ENCODE results near the gene CTU2.
"Not testable (repeated sequence)": the region's sequence is repeated elsewhere in the genome, so short reads cannot be mapped to it uniquely, and the experiment has no call there.

CTU2 gene

DNA sequence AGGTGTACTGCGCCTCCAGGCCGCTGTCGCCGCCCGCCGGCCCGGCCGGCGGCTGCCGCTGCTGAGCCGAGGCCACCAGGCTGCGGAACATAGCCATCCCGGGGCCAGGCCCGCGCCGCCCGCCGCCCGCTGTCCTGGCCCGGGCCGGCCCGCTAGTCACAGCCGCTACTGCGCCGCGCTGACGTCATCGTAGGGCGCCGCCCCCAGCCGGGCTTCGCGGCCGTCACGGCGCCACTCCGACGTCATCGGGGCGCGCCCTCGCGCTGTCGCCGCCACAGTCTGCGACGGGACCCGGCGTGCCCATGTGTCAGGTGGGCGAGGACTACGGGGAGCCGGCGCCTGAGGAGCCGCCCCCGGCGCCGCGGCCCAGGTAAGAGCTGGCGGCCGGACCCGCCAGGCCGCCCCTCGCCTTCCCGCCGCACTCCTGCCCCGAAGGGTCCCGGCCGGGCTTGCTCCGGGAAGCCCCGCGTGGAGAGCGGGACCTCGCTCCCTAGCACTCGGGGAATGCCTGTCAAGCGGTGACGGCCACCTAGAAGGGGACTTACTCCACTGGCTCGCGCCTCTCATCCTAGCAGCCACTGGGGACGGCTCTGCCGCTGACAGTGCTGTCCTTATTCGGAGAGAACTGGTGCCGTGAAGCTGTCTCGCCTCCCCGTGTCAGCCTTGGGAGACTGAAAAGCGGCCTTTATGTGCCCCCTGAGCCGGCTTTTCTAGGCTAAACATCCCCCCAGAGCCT, at the start of gene CTU2, which contains the start of gene RNF166:
Gene CTU2 (plus strand): TSS at position 275 of the 736 bp plus-strand sequence. CDS start 28 bp downstream, at position 303.
Gene RNF166 (minus strand): TSS at position 180 of the 736 bp plus-strand sequence. CDS start 83 bp downstream, at position 97.
- DNase-seq (ENCODE audit: low read depth) = peak; percentile 90

DNA sequence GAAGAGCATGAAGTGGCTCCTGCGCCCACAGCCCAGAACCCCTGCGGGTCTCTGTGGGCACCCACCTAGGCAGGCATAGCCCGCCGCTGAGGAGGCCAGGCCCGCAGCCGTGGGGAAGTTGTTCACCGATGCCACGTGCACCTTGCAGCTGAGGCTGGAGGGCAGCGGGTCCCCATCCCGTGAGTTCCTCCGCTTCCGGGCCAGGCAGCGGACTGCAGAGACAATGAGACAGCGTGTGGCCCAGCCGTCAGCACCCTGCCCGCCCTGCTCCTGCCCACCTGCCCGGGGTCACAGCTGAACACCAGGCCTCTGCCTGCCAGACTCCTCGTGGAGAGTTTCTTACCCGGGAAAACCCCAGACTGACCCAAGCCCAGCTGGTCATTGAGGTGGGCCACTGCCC, 48.9 kb upstream of the CTU2 start:
- no peak for DNase-seq (ENCODE audit: low read depth)

DNA sequence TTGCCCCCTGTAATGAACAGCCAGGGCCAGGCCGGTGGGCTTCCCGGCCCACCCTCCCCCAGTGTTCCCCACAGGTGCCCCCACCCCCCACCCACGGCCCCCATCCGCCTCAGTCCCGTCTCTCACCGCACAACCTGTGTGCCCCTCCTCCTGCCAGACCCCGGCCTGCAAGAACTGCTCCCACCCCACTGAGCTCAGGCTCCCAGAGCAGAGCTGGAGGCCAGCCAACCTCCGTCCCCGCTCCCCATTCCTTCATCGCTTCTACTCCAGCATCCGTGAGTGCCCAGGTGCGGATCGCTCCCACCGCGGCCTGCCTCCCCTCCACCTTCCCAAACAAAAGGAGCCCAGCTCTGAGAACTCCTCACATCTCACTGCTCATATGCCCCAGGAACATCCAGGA, 47.6 kb upstream of the CTU2 start:
- no peak for DNase-seq (ENCODE audit: low read depth)

DNA sequence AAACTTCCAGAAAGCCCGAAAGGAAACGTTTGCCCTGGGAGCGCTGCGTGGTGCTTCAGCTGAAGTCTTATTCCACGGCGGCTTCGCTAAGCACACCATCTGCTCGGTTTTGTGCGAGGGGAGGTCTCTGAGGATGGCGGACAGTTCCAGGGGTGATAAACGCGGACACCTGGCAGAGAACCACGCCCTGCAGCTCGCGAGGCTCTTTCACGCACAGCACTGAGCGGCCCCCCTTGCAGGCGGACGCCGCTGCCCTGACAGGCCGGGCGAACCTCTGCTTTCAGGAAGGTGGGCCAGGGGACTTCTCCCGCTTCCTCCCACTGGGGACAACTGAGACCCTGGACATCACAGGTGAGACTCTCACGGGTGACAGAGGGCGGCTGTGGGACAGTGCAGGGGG, 47.1 kb upstream of the CTU2 start:
- DNase-seq (ENCODE audit: low read depth) = no peak

DNA sequence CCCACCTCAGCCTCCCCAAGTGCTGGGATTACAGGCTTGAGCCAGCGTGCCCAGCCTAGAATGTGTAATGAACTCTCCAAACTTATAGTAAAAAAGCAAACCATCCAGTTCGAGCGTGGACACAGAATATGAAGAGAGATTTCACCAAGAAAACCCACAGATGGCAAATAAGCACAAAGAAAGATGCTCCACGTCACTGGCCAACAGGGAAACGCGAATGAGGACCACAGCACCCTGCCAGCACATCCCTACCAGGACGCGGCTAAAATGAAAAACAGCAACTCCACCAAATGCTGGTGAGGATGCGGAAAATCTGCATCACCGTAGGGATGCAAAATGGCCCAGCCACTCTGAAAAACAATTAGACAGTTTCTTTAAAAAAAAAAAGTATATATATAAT, 44.8 kb upstream of the CTU2 start:
- no peak for DNase-seq (ENCODE audit: low read depth)

DNA sequence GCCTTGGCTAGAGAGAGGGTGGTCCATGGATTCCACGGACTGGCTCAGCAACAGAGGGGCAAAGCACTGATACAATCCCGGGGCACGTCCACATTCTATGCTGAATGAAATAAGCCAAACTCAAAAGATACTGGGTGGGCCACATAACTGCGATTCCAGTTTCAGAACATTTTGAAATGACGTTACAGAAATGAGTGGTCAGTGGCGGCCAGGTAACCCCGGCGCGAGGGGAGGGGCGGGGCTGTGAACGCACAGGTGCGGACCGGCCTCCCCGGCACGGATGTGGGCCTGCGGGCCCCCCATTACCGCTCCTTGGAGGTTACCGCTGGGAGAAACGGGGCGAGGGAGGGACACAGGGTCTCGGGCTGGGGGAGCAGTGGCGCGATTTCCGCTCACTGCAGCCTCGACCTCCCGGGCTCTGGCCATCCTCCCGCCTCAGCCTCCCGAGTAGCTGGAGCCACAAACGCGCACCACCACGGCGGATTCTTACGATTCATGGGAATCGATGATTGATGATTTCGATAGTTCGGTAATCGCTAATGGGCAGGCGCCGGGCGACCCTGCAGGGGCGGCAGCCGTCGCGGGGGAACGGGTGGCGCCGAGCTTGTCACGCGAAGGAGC, 44.0 kb upstream of the CTU2 start:
- DNase-seq (ENCODE audit: low read depth) = no peak

DNA sequence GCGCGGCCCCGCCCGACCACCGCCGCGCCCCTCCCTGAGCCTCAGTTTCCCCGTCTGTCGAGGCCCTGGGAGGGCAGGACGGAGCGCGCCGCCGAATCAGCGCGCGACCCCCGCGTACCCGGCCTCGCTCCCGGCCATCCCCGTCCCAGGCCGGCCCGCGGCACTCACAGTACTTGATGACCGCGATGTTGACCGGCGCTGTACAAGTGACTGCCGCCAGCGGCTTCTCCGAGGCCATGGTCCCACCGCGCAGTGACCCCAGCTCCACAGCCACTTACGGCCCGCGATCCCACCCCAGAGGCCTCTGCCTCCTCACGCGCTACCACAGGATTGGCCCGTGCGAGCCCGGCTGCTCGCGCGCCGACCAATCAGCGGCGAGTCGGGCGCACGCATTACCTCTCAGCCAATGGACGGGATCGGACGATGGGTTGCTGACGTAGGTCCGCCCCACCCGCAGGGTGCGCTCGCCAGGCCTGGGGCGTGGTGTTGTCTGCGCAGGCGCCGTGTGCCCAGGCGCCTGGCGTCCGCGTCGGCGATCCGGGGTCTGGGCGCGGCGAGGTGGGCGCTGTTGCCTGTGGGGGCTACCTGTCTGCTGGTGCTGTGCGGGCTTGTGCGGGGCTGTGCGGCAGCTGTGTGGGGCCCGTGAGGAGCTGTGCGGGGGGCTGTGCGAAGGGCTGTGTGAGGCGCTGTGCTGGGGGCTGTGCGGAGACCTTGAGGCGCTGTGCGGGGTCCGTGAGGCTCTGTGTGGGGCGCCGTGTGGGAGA, 43.3 kb upstream of the CTU2 start, which contains the start of gene MVD:
Gene MVD (minus strand): TSS at position 249 of the 764 bp plus-strand sequence. CDS start 11 bp downstream, at position 238.
- peak; percentile 93 for DNase-seq (ENCODE audit: low read depth)

DNA sequence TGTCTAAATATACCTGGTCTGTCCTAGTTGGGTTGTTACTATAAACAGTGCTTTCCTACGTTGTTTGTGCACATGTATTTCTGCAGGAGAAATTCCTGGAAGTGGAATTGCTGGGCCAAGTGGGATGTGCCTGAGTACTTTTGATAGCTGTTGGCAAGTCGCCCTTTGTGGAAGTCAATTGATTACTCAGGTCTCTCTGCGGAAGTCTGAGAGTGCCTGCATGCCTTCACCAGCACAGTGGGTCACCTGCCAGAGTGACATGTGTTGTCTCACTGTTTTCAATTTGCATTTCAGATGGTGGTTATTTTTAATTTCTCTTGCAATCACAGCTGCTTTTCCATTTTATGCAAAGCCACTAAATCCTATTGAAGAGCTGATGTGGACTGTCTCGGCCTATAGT, 41.2 kb upstream of the CTU2 start:
- no peak for DNase-seq (ENCODE audit: low read depth)

DNA sequence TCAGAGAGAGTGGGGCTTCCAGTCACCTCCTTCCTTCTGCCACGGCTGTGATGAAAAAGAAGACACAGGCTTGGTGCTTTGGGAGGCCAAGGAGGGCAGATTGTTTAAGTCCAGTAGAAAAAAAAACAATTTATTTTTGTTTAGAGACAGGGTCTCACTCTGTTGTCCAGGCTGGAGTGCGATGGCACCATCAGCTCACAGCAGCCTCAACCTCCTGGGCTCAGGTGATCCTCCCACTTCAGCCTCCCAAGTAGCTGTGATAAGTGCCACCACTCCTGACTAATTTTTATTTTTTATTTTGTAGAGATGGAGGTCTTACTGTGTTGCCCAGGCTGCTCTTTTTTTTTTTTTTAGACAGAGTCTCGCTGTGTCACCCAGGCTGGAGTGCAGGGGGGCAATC, 40.7 kb upstream of the CTU2 start:
- DNase-seq (ENCODE audit: low read depth) = no peak

DNA sequence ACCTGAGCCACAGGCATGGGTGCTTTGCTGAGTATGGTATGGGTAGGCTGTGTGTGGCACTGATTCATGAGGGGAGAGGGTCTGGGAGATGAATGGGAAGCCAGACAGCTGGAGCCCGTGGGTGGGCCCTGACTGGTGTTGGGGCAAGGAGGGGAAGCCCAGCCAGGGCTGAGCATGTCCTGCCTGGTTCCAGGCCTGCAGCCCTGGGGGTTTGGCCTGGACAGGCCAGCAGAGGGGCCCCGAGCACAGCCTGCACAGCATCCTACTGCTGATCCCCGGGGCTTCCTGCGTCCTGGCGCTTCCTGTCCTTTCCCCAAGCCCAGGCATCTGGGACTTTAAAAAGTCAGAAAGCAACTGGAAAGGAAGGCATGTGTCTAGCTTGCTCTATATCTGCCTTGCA, 38.8 kb upstream of the CTU2 start:
- DNase-seq (ENCODE audit: low read depth) = no peak

DNA sequence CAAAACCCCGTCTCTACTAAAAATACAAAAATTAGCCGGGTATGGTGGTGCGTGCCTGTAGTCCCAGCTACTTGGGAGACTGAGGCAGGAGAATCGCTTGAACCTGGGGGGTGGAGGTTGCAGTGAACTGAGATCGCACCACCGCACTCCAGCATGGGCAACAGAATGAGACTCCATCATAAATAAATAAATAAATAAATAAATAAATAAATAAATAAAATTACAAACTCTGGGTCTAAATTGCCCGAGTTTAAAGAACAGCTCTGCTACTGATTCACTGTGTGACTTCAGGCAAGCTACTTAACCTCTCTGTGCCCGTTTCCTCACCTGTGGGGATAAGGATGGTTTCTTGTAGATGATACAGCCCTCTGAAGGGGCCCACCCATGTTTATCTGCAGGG, 36.8 kb upstream of the CTU2 start:
- DNase-seq (ENCODE audit: low read depth) = not testable (repeated sequence)

DNA sequence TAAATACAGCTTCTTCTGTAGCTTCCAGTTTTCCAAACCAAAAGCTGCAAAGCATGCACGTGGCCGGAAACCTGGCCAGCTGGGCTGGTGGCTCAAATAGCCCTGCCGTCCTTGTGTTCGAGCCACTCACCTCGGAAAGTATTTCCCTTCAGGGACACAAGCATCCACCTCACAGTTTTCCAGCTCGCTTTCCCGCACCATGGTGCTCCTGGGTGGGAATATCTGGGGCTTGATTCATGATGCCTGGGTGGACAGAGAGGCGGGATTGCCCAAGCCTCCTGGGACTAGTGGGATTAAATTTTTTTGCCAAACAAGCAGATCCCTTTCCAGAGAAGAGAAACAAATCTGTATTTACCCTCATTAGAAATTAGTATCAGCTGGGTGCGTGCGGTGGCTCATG, 36.3 kb upstream of the CTU2 start:
- no peak for DNase-seq (ENCODE audit: low read depth)

DNA sequence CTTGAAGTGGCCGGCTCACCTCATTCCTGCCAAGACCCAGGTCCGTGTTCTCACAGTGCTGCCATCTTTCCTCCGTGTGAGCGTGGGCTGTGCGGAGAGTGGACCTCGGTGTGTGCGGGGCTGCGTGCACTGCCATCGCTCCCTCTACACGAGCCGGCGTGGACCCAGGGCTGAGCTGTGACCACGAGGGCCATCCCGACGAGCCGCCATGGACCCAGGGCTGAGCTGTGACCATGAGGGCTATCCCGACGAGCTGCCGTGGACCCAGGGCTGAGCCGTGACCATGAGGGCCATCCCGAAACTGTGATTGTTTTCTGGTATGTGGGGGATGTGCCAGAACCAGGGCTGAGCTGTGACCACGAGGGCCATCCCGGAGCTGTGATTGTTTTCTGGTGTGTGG, 34.5 kb upstream of the CTU2 start:
- no peak for DNase-seq (ENCODE audit: low read depth)

DNA sequence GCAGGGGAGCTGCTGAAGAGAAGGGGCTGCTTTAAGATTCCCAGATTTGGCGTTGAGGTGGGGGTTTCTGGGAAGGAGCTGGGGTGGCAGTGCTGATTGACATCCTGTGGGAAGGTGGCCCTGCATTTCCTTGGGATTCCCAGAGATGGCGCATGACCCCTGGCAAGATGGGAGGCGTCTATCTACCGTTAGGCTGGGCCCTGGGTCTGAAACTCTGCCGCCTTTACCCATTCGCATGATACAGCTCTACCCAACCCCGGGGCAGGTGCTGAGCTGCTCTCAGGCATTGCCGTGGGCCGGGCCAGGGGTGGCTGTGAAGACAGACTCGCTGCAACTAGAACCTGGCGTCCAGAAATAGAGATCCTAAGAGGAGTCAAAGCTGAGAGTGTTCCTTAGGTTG, 33.5 kb upstream of the CTU2 start:
- DNase-seq (ENCODE audit: low read depth) = no peak

DNA sequence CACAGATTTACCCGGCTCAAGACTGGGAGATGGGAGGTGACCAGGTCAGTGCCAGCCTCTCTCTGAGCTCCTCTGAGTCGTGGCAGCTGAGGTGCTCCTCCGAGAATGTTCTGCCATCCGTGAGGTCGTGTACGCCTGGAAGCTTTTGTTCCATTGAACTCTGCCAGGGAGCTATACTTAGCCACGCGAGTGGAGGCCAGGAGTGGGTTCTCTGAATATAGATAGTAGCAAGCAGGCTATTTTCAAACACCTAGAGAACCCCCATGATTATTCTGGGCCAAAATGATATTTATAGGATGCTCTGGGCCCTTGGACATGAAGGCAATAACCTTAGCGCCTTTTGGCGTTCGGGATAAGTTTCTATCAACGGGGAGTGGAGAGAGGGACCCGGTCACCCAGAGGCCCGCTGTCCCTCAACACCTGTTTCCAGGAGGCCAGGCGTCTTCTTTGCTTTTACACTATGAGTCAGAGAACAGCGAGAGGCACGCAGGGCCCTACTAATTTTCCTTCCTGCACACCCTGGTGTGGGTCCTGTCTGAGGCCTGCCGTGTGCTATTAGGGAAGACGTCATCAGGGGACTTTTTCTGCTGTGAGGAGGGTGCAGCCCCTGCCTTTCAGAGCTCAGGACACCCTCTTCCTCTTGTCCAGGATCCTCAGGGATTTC, 32.5 kb upstream of the CTU2 start:
- DNase-seq (ENCODE audit: low read depth) = no peak

DNA sequence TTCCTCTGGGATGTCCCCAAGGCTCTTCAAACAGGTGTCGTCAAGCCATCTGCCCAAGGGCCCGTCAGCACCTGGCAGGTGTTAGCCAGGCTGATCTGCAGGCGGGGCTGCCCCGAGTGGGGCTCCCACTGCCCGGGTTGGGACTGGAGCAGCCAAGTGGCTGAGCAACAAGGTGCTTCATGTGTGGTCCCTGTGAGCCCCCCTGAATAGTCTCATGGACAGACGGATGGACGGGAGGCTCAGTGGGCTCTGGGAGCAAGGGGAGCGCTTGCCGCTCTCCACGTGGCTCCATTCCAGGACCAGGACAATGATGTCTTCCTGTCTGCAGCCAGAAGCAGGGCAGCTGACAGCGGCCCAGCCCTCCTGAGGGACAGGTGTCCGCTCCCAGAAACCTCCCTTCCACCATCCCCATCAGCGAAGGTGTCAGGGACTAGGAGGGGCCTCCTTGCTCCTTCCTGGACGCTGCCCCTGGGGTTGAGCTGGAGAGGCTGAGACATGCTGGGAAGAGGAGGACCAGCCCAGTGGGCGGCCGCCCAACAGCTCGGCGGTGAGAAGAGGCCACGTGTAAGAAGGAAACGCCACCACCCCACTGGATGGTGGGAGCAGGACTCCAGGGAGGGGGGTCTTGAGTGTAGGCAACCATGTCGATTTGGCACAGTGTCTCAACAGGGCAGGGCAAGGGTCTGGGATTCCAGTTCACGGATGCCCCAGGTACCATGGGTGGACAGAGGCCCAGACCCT, 29.6 kb upstream of the CTU2 start:
- no peak for DNase-seq (ENCODE audit: low read depth)

DNA sequence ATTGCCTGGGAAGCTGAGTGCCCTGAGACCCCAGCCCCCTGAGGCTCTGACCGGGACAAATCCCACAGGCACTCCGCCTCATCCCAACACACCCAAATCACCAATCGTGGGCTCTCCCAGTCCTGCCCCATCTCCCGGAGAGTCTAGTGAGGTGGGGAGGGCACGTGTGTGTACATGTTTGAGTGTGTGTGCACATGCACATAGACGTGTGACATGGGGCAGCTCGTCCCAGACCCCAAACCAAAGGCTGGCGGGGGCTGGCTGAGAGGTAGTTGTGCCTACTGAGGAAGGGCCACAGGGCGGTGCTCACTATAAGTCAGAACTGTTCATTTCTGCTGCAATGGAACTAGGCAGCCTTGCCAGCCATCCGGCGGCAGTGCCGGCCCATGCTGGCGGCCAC, 28.6 kb upstream of the CTU2 start:
- no peak for DNase-seq (ENCODE audit: low read depth)

DNA sequence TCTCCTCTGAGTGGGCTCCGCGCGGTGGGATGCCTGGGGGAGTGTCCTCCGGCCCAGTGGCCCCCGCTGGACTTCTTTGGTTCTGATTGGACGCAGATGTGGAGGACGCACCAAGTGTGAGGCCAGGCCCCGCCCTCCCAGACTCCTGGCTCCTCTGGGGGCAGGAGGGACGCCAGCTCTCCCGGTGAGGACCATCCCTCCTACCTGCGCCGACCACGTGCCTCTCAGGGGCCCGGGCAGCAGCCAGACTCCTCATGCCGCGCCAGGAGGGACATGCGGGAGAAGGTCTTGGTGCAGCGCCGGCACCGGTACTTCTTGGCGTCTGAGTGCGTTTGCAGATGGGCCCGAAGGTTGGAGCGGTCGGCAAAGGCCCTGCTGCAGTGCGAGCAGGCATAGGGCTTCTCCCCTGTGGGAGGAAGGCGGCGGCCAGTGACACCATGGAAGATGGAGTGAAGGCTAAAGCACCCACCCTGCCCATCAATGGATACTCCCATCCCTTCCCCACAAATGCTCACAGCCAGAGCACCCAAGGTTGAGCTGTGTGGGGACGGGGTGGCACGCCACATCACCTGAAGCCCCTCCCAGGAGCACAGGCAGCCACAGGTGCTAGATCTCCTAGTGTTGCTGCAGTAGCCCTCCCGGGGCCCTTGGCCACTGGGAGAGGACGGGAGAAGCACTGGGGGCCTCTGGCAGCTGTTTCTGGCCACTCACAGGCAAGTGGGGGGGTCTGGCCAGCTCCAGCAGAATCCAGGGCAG, 27.9 kb upstream of the CTU2 start:
- no peak for DNase-seq (ENCODE audit: low read depth)

DNA sequence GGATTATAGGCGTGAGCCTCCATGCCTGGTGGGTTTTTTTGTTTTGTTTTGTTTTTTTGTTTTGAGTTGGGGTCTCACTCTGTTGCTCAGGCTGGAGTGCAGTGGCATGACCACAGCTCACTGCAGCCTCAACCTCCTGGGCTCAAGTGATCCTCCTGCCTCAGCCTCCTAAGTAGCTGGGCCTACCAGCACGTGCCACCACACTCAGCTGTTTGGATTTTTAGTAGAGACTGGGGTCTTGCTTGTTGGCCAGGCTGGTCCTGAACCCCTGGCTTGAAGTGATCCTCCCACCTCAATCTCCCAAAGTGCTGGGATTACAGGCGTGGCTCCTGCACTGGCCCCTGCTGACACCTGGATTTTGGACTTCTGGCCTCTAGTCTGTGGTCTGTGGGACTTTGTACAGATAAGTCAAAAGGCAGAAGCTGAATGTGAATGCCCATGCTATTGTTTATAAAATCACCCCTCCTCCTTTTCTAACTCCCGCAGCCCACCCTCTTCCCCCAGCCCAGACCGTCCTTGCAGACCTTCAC, 25.7 kb upstream of the CTU2 start:
- DNase-seq (ENCODE audit: low read depth) = no peak

DNA sequence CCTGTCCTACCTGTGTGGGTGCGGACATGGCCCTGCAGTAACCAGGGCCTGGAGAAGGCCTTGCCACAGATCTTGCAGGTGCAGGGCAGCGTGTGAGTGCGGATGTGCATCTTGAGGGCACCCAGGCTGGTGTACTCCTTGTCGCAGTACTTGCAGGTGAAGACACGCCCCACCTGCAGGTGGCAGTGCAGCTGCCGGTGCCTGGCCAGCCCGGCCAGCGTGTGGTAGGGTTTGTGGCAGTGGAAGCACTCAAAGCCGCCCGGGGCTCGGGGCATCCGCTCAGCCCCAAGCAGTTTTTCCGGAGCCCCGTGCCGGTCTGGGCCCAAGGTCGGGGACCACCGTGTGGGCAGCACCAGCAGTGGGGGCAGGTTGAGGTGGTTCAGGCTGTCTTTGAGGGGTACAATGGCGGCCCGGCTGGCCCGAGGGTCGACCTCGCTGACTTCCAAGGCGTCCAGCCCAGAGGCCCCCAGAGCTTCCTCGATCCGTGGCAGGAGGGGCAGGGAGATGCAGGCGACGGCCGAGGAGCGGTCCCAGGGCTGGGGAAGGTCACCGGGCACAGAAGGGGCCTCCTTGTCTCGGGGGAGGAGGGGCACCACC, 25.1 kb upstream of the CTU2 start:
- DNase-seq (ENCODE audit: low read depth) = no peak

Measured in activated T-helper 1 cell treated with Interleukin-2 at 50 U/mL for 16 hours (primary cell).